HG03135 (cell line): ENCODE measurements around the gene BCAS1.
A peak's percentile ranks its signal among the peaks of the same experiment; 100 is the strongest.

Source experiments
- ATAC-seq: cut with Tn5 transposase; IDR thresholded peaks from one replicate; pipeline ENCODE4 v1.9.1; 2021; ENCODE audit warnings: mild to moderate bottlenecking, moderate library complexity; ENCODE audit not compliant: unreplicated experiment

BCAS1 gene

GRCh38 chr20:53964501-53965253, 105.7 kb downstream of the BCAS1 start:
- no peak for ATAC-seq

DNA sequence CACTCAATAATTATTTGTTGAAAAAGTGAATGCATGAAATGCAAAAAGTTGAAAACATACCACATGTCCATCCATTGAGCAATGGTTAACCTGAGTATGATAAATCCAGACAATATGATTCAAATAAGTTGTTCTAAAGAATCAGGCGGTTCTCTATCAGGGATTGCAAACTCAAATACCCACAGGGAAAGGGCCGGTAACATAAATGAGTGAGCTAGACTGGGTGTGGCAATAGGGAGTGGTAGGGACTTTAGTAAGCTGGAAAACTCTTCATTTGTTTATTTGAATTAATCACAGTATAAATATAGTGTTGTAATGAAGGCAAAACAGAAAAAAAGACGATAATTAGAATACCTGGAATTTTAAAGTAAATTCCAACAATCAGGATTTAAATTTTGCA, 106.3 kb downstream of the BCAS1 start:
- ATAC-seq: no peak

DNA sequence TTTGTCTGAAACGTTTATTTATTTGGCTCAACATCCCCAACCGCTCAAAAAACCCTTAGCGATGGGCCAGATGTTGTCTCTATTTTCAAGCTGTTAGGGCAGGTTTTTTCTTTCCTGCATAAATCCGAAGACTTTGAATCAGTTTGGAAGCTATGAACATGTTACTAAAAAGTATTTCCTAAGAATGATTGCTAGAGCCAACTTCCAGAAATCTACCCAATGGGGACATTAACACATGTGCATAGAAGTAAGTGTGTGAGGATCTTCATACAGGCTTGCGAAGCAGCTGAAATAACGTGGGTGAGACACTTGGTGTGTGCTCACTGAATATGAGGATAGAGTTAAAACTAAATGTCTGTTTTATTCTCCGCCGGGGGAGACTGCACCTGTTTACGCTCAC, 106.8 kb downstream of the BCAS1 start:
- no peak for ATAC-seq

DNA sequence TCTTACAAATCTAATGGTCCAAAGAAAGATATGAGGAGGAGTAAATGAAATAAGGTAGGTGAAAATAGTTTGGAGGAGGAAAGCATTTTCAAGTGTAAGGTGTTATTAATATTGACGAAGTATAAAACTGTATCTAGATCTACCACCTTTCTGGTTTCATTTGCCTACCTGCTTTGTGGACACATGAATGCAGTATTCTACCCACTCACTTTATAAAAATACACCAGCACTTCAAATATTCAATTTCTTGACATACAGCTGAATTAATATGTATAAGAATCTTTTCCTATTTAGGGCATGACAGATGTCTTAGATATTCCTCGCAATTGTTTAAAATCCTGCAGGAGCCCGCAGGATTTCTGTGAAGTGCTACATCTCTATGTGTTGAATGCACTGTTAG, 108.0 kb downstream of the BCAS1 start:
- no peak for ATAC-seq

DNA sequence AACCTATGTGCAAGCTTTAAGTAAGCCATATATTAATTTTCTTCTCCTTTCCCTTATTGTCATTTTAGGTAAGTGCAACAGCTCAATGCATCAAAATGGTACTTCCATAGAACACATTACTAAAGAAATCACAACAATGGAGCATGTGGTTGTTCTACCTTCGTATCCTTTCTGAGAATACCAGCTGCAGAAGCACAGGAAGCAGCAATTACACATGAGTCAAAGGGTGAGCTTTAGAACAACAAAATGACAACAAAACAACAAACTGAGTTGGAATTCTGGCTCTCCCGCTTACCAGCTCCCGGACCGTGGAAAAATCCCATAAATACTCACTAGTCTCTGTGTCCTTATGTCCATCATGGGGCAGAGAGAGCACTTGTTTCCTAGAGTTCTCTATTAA, 108.9 kb downstream of the BCAS1 start:
- ATAC-seq: no peak

- ATAC-seq: no peak
Observed at GRCh38 chr20:53960579-53961272, 109.7 kb downstream of the BCAS1 start.

- ATAC-seq: no peak
Observed at GRCh38 chr20:53959911-53960578, 110.3 kb downstream of the BCAS1 start.

GRCh38 chr20:53958260-53958659, 112.1 kb downstream of the BCAS1 start:
- no peak for ATAC-seq

GRCh38 chr20:53957451-53958172, 112.8 kb downstream of the BCAS1 start:
- no peak for ATAC-seq

- no peak for ATAC-seq
Observed at GRCh38 chr20:53956013-53956715, 114.2 kb downstream of the BCAS1 start.

DNA sequence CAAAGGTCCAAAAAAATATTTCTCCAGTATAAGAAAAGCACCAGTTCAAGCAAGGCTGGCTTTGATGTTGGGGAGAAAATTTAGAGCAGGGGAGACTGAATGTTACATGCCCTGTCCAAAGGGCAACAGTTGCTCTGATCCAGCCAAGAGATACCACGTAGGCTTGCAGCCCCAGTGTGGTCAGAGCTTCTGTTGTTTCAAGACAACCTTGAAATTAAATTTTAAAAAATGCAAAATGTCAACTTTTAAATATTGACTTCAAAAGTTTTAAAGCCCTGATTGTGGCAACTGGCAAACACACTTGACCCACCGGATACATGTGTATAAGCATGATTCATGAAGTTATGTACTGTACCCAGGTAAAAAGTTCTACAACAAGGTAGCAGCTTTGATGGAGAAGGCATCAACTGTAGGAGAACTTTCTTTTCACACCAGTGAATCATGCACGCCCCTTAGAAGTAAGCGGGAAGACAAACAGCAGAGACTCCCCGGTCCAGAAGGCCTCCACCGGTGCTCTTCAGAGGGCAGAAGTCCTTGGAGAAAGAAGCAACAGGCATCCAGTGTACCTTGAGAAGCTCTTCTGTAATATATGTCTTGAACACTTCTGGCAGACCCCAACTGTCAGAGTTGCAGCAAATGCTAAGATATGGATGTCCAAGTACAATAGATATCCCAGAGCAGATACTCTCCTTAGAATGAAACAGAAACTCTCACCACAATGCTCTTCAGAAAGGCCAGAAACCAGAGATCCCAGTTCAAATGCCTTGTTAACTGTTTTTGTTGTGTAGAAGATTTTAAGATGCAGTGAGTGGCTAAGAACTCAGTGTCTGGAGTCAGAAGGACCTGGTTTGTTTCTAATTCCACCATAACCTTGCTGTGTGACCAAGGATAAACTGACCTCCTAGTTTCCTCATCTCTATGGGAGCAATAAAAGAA, 115.4 kb downstream of the BCAS1 start:
- ATAC-seq: no peak

DNA sequence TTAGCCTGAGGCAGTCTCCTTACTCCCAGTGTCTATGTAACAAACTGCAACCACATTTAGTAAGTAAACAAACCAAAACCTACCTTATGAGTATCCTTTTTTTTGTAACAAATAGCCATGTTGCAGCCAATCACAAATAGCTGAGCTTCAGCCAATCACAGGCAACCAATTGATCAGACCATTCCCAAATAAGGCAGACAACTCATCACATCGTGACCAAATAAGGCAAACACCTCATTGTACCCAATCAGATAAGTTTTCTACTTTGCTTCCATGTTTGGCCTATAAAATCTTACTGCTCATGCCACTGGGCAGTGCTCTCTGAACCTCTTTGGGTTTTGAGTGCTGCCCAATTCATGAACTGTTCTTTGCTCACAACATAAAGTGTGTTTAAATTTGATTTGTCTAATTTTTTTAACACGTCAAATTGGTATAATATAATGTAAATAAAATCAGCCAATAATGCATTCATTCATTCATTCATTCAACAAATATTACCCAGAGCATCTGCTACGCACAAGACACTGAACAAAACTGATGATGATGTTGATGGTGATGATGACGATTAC, 117.8 kb downstream of the BCAS1 start:
- ATAC-seq: no peak

- no peak for ATAC-seq
Observed at GRCh38 chr20:53950578-53950977, 119.8 kb downstream of the BCAS1 start.

DNA sequence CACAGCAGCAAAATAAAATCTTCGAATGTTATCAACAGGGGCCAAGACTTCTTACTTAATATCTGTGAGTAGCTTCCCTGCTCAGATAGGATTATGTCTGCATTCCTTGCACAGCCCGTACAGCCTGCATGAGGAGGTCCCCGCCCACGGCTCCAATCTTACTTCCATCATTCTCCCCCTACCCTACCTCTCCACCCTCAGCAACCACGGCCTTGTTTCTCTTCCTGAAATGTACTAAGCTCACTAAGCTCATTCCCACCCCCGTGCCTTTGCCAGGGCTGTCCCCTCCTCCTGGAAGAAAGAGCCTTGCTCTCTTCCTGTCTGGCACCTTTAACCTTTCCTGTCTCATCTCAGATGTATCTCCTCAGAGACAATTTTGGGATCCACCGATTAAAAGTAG, 120.4 kb downstream of the BCAS1 start:
- no peak for ATAC-seq

DNA sequence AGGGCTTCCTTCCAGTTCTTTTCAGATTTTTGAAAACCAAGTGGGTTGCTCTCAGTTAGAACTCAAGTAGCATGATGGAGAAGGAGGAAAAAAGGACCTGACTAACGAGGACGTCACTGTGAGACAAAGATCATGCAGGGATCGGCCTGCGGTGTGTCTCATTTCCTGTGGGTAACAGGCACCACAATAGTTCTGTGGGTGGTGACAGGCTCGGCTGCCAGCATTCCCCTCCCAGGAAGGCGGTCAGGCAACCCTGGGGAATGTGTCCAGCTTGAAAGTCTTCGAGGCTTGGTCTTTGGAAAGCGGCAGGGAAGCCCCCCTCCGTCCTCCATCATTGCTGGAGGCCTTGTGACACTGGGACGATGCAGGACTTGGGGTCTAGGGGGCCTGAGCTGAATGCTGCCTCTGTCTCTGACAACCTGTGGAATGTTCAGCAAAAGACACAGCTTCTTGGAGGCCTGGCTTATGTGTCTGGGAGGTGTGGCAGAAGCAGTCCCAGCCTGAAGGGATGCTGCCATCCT, 121.0 kb downstream of the BCAS1 start:
- peak; percentile 88 for ATAC-seq

DNA sequence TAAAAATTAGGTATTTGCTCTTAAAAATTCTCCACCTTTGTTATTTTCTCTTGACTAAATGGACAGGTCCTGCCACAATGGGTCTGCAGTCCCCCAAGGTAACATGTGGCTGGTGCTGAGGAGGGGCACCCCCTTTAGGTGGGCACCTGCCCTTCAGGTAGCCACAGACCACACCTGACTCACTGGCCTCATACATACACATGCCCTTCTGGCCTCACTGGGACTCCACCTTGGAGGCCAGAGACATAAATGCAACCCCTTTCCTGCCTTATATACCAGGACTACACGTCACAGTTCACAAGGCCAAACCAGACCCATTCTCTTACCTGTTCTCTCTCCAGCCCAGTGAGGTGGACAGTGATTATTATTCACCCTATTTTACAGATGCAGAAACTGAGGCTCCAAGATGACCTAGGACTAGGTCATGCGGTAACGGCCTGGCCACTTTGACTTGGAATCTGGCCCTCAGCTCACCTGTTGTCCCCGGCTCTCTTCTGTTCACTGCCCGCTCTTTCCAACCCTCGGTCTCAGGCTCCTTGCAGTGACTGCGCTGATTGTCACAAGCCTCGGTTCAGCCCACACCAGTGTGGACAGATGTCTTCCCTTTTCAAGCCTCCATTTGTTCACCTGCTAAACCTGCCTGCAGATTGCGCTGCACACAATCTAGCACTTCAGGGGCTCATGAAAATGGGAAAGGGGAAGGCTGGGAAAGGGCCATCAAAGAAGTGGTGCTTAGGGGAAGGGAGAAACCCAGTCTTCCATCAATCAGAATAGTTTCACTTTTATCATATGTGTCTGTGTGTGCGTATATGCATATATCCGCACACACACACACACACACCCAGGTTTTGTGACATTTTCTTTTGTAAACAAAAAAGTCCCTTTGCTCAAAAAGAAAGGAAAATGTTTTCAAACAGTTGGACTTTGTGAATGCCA, 121.7 kb downstream of the BCAS1 start:
- peak; percentile 34 for ATAC-seq

- ATAC-seq: no peak
Observed at GRCh38 chr20:53947501-53948195, 122.7 kb downstream of the BCAS1 start.
